HFFc6 (cell line): ENCODE results near the gene CXCR3. TPM values are rescaled to one million over a fixed set of nuclear protein-coding genes. Genes with fewer than 3 reads are reported as not detected.
"Not testable (repeated sequence)": the region's sequence is repeated elsewhere in the genome, so short reads cannot be mapped to it uniquely, and the experiment has no call there.

ENCODE experiments used
- DNase-seq: peaks from one replicate; pipeline ENCODE4 v3.0.0-alpha.2; 2018
- H3K27ac Mint-ChIP-seq: 2 replicates; pipeline ENCODE4 v1.8.0; 2020; ENCODE audit warnings: mild to moderate bottlenecking, mixed read lengths
- H3K27me3 Mint-ChIP-seq: 2 replicates; pipeline ENCODE4 v1.8.0; 2021; ENCODE audit warnings: mild to moderate bottlenecking, moderate library complexity, mixed read lengths; ENCODE audit not compliant: insufficient read depth
- H3K36me3 Mint-ChIP-seq: 2 replicates; pipeline ENCODE4 v1.8.0; 2021; ENCODE audit warnings: low read depth, mixed read lengths
- H3K4me1 Mint-ChIP-seq: 2 replicates; pipeline ENCODE4 v1.8.0; 2020; ENCODE audit warnings: low read depth, mixed read lengths
- H3K4me3 Mint-ChIP-seq: 2 replicates; pipeline ENCODE4 v1.8.0; 2020; ENCODE audit warnings: mild to moderate bottlenecking, moderate library complexity, mixed read lengths
- H3K9me3 Mint-ChIP-seq: 2 replicates; pipeline ENCODE4 v1.8.0; 2020; ENCODE audit warnings: mild to moderate bottlenecking, mixed read lengths
- total RNA-seq, 6 experiments: library from RNA; stranded (reverse); fragmentation: NEBNext Ultra II Directional; extraction: Animal tissue kit (Norgen Biotek cat#: 25700); gene quantifications; 2 replicates in 1 of 6; 3 replicates in 5 of 6; pipeline ENCODE4 v1.2.3, GENCODE V29; 2021
- TF ChIP-seq, protein P1 (sequence below): fragments of 200-600 bp; sonication (generic); IDR thresholded peaks from 2 replicates; pipeline ENCODE4 v1.5.0; 2021; ENCODE audit warnings: antibody characterized with exemption, mild to moderate bottlenecking

CXCR3 gene
- total RNA-seq, 6 experiments from 2014 or later: not detected

- no peaks in the 10 kb centered on the region for H3K9me3 Mint-ChIP-seq
- H3K27me3 Mint-ChIP-seq: no peaks in the 10 kb centered on the region; the same call in 1 of the 2 replicates
- H3K4me3 Mint-ChIP-seq: no peak overlapping the region
- DNase-seq: no peak
- TF ChIP-seq, protein P1, sequence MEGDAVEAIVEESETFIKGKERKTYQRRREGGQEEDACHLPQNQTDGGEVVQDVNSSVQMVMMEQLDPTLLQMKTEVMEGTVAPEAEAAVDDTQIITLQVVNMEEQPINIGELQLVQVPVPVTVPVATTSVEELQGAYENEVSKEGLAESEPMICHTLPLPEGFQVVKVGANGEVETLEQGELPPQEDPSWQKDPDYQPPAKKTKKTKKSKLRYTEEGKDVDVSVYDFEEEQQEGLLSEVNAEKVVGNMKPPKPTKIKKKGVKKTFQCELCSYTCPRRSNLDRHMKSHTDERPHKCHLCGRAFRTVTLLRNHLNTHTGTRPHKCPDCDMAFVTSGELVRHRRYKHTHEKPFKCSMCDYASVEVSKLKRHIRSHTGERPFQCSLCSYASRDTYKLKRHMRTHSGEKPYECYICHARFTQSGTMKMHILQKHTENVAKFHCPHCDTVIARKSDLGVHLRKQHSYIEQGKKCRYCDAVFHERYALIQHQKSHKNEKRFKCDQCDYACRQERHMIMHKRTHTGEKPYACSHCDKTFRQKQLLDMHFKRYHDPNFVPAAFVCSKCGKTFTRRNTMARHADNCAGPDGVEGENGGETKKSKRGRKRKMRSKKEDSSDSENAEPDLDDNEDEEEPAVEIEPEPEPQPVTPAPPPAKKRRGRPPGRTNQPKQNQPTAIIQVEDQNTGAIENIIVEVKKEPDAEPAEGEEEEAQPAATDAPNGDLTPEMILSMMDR: no peak
- H3K27ac Mint-ChIP-seq: no peak overlapping the region
- H3K4me1 Mint-ChIP-seq: peaks cover 15% of the 10 kb centered on the region
- peaks cover 8% of the 10 kb centered on the region; the same call in 1 of the 2 replicates for H3K36me3 Mint-ChIP-seq
Observed at GRCh38 chrX:71577682-71578081, 40.6 kb downstream of the CXCR3 start.

GRCh38 chrX:71573590-71573989 lies 44.7 kb downstream of the CXCR3 start:
- peaks cover 8% of the 10 kb centered on the region; the same call in 1 of the 2 replicates for H3K36me3 Mint-ChIP-seq
- H3K4me1 Mint-ChIP-seq: peaks cover 15% of the 10 kb centered on the region
- no peaks in the 10 kb centered on the region for H3K9me3 Mint-ChIP-seq
- no peaks in the 10 kb centered on the region for H3K27me3 Mint-ChIP-seq
- H3K27ac Mint-ChIP-seq: no peak overlapping the region; the same call in 1 of the 2 replicates
- H3K4me3 Mint-ChIP-seq: no peak overlapping the region
- TF ChIP-seq, protein P1: no peak
- no peak for DNase-seq

DNA sequence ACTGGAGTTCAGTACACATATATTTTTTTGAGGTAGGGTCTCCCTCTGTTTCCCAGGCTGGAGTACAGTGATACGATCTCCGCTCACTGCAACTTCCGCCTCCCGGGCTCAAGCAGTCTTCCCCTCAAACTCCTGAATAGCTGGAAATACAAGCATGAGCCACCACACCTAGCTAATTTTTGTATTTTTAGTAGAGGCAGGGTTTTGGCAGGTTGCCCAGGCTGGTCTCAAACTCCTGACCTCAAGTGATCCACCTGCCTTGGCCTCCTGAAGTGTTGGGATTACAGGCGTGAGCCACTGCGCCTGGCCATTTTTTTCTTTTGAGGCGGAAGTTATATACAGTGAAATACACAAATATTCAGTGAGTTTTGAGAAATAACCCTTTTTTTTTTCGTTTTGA lies 46.9 kb downstream of the CXCR3 start:
- Mint-ChIP-seq H3K4me1 (peaks cover 15% of the 10 kb centered on the region), H3K36me3 (peaks cover 11% of the 10 kb centered on the region; the same call in 1 of the 2 replicates)
- H3K27me3 Mint-ChIP-seq, H3K9me3 Mint-ChIP-seq, DNase-seq, H3K27ac Mint-ChIP-seq, H3K4me3 Mint-ChIP-seq: not testable (repeated sequence)

Other genes with a start within 250 kb of the CXCR3 start
- gene OGT, start 85.4 kb downstream of the CXCR3 start, total RNA-seq: 10 to 100 TPM; 52.9 to 77.5 (median 57.7) TPM
- gene GCNA, start 40.1 kb downstream of the CXCR3 start, total RNA-seq: 1 to 10 TPM in 2 of 6 experiments, under 1 TPM in 4; 0.48 to 1.7 (median 0.82) TPM
- not detected for gene CXorf49, start 99.8 kb upstream of the CXCR3 start, total RNA-seq
- gene CXorf49B, start 144.8 kb upstream of the CXCR3 start, total RNA-seq: not detected